Measurements from ENCODE around the gene LRMDA. TPM values are rescaled to one million over a fixed set of nuclear protein-coding genes. Genes with fewer than 3 reads are reported as not detected.

LRMDA gene
- total RNA-seq, 1 donor from 2014 or later: 6.3 TPM

DNA sequence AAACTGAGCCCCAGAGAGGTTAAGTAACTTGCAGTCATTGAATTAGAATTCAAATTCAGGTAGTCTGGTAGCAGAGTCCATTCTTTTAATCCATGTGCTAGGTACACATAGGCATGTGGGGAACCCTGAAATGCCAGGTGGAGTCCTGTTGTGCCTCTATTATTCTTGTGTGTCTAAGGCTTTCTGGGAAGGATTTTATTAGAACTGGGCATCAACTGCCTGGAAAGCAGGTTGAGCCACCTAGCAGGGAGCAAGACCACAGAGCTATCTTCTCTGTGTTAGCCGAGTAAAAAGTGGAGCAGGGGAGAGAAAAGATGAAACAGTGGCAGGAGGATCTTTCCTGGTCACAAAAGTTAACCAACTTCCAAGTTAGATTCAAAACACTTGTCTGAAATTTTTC lies 494.6 kb downstream of the LRMDA start:
- DNase-seq: no peak

DNA sequence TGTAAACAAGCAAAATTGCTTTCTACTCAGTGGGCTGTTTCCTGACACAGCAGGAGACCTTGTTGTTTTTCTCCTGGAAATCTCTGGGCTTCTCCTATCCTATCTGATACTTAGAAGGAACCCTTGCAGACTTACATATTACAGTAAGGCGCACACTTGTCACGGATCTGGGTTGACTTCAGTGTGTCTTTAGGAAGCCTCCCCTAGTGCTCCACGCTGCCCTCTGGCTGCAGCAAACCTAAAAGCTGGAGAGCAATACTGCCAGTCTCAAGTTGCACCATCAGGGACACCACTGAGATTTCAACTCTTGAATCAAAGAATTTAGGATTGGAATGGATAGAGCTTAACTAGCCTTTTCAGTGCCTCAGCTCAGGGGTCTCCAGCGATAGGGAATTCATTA lies 495.3 kb downstream of the LRMDA start:
- peak; percentile 21 for DNase-seq

DNA sequence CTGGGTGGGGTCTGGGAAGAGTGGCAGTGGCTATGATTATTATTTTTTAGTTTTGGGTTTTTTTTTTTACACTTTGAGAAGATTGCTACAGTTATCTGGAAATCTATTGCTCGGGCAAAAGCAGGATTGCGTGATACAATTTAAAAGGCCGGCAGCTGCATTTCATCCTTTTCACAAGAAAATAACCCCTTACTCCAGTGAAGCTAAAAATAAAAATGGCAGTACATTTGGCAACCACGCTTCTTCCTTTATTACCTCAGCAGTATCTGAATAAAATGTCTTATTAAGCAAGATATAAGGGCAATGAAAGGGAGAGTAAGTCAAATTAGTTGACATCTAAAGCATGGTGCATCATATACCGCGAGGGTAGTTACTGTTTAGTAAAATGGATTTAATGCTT lies 496.8 kb downstream of the LRMDA start:
- DNase-seq: no peak

DNA sequence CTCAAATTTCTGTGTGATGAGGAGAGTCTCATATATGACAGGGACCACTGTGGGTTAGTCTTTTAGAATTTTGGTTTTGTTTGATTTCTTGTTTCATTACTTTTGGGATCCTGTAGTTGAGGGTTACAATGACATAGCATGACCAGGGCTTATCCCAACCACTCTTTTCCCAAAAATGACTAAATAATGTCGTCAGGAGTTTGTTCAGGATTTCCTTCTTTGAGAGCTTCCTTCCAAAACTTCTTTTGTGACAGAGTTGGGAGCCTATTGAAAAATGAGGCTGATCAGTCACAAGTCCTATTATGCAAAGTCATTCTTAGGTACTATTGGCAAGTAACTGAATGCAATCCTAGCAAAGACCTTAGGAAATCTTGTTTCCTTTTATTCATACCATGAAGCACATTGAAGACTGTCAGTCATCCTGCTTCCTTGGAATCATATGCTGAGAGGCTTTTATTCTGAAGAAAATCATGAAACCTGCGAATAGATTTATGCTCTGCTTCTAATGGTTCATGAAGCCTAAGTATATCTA lies 498.3 kb downstream of the LRMDA start:
- DNase-seq: no peak

DNA sequence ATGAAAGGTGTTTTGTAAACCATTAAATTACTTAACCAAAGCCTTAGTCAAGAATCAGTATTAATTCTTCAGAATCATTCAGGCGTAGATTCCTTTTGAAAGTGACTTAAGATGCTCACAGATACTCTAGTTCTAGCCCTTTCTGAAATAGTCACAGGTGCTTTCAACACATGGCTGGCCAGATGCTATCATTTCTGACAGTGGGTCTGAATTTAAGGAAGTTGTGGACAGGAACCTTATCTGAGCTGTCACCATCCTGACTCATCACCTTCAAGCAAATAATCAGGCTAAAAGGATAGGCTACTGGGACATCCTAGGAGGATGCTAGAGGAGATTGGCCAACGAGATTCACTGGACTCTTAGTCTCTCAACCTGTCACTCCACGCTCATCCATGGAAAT lies 501.5 kb downstream of the LRMDA start:
- no peak for DNase-seq

DNA sequence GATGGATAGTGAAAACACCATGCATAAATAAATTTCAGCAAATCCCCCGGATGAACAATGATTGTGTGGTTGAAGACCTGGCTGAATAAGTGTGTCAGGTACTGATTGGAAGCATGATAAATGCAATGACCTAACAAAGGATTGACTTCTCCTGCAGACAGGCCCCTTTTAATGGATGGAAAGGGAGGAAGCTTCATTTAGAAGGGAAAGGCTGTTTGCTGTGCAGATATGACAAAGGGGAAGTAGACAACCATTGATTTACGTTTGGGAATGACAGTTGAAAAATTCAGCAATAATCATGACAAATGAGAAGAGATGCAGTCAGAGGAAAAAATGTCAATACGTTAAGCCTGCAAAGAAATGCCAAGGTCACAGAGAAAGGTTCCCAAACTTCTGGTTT lies 503.8 kb downstream of the LRMDA start:
- DNase-seq: no peak

DNA sequence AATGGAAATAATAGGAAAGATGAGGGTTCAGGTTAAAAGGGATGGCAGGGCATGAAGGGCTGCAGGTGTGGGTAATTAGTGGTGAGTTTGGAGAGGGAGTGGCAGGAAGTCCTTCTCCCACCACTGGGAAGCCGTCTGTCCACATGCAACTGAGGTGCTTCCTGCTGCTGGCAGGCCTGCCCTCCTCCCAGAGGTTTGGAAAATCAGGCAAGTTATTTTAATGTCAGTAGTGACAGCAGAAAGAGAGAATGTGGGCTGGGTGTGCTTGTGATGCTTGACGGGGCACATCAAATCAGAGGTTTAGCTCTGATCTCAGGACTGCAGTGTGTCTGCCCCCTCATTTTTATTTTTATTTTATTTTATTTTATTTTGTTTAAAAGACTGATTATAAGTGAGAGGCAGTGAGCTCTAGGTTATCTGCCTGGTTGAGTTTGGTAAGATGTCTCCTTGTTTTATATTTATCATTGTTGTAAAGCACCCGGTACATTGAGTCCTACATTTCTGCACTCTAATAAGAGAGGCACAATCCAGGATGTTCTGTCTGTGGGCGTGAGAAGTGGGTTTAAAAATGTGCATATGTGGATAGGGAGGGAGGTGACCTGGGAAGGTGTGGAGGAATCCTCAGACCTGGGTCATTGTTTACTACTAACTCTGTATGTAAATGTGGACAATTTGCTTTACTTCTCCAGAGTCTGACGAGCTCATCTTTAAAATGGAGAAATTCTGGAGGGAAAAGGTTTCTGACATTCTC lies 504.4 kb downstream of the LRMDA start:
- DNase-seq: no peak

DNA sequence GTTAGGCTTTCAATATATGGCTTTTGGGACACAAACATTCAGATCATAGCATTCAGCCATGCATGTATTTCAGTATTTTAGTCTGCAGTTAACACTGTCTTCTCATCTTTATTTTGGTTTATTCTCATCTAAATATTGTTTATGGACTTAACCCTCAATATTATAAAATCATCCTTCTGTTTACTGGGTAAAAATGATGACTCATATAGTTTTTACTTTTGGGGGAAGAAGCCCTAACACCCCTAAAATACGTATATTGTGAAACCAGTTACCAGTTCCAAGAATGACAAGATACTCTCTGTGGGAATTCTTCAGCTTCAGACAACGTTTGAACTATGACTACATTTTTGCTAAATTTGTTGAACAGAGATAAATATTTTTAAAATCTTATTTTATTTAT lies 505.4 kb downstream of the LRMDA start:
- no peak for DNase-seq

DNA sequence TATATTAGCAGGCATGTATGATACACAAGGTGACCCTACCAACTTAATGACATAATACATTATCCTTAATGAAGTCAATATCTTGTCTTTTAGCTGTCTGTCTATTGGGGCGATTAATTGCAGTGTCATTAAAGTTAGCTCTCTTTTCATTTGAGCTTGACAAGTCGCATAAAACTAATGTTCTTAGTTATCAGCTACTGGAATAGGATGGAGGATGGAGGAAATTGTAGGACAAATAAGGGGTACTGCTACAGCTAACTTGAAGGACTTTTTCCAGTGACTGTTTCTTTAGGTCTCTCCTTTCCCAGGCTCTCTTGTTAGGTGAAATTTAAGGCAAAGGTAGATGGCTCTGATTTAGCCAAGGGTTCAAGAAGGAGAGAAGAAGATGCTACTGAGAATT lies 506.4 kb downstream of the LRMDA start:
- no peak for DNase-seq

DNA sequence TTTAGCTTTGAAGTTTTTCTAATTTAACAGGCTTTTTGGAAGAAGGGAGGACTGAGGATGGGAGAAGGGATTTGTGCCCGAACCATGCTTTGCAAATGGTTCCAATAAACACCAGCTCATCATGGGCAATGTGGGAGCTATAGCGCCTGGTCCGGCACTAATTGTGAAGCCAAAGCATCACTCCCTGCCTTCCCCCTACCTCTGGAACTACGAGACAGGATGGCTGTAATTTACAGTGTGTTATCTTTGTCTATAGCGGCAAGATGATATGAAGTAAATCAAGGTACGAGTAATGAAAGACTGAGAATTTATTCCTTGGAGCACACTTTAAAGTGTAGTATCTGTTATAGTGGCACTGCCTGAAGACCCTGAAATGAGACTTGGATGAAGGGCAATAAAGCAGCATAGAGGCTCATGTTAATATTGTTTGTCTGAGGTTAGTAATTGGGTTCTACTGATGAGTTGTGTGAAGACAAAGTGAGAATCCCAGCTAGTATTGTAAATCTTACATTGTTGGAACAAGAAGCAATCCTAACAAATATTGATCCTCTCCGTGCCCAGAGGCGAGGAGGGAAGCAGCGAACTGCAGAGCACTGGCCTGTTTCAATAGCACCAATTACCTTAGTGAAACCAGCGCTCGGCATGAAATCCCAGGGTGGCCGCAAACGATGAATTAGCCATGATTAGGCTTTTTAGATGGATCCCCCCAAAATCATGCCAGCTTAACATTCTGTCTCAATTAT lies 507.1 kb downstream of the LRMDA start:
- no peak for DNase-seq

DNA sequence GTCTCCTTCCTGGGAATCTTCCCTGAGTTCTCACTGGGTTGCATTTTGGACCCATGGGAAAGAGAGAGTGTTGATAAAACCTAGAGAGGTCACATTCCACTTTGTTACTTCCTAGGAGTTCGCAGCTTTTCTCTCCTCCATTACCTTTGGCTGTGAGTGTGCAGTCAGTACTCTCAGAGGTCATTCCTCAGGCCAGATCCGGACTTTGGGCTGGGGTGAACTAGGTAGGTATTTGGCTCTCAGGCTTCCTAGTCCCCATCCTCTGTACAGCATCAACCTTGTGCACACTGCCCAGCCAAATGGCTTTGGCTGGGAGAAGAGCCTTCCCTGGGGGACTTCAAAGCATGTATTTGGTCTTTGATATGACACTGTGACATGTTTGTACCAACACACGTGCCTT lies 508.1 kb downstream of the LRMDA start:
- DNase-seq: no peak

DNA sequence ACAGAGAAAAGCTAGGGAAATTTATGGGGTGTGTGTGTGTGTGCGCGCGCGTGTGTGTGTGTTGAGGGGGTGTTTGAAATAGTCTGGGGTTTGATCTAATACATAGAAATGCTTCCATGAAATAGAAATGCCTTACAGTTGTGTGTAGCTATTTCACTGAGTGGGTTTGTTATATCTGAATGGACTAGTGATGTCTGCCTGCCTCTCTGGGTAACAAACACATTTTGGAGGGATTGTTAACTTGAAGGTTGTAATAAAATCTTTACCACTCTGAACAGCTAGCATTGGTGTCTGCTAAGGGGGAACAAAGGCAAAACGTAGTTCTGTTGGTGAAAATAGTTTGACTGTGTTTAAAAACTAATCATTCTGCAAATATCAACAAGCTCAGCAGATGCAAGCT lies 509.3 kb downstream of the LRMDA start:
- DNase-seq: no peak

DNA sequence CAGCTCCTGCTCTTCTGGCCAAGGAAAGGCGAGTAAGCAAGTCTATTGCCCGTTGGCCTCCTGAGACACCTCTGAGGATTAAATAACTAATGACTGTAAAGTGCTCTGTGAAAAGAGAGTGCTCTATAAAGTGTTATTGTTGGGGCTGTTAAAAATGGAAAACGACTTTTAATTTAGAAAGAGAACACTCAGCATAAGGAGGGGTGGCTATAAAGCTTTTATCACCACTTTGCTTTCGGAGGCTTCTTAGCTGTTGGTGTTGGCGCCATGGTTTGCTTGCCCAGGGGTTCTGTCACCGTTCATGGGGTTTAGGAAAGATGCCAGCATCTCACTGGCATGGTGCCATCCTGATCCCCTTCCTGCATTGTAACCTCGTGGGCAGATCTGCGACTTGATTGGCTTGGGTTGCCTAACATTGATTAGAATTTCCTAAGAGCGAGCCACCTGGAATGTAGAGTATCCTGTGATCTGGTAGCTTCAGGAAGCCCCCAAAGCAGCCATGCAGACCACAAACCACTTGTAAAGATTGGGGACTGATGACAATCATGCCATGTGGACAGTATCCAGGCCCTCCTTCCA lies 509.9 kb downstream of the LRMDA start:
- DNase-seq: no peak

DNA sequence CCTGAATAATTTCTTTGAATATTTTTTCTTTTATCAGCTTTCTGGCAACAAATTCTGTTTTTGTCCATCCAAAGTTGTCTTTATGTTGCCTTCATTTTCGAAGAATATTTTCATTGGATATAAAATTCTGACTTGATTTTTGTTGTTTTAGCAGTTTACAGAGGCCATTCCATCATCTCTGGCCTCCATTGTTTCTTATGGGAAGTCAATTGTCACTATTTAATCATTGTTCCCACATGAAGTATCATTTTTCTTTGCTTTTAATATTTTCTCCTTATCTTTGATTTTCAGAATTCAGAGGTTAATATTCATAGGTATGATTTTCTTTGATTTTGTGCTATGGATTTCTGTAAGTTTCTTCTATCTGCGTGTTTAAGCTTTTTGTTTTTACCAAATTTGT lies 512.6 kb downstream of the LRMDA start:
- DNase-seq: no peak

DNA sequence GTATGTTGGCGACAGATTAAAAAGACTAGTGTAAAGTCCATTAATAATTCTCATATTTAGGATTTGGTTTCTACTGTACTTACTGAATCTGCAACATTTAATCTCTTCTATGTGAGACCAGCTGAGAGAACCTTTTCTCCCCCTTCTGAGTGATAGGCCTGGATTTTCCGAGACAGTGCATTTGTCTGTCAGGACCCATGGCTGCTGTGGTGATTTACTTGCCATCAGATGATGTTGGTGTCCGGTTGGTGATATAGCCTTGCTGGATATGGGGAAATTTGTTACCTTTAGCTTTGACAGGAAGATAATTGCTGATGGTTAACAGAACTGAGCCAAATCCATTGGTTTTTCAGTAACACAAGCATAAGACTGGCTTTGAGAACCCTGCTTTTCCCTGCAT lies 517.2 kb downstream of the LRMDA start:
- DNase-seq: no peak

DNA sequence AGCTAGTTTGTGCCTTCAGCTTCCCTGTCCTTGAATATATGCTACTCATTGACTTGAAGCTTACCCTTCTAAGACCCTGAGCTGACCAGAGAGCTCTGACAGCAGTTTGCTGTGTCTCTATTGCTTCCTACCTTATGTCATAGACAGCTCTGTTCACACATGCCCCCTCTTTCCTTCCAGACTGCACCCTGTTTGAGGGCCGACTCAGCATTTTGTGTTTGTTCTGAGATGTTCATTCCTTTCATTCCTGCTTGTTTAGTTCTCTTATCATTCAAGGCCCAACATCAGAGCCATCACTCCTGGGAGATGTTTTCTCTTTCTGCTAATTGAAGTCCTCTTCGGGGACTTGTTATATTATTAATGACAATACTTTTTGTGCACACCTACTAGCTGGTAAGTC lies 518.9 kb downstream of the LRMDA start:
- DNase-seq: no peak

DNA sequence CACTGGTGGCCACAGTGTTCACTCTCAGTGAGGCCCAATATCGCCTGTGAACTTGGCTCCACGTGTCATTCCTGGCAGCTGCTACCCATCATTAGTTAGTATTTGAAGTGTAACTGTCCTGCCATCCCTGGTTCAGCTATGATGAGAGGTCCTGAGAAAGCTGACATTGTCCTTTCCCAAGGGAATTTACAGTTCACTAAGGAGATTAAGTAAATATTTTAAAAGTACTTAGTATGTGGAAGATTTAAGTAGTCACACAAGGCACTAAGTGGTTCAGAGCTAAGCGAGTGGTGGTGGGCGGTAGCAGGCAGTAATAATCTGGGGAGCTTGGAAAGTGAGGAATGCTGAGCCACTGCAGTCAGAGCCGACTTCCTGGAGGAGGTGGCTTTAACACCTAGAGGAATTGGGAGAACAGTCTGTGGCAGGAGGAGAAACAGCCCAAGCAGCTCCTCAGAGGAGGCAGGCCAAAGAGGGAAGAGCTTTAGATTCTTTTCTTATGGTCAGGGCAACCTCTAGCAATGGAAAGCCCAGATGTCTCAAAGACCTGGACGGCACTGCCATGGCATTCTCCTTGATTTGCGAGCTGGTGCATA lies 519.7 kb downstream of the LRMDA start:
- no peak for DNase-seq

DNA sequence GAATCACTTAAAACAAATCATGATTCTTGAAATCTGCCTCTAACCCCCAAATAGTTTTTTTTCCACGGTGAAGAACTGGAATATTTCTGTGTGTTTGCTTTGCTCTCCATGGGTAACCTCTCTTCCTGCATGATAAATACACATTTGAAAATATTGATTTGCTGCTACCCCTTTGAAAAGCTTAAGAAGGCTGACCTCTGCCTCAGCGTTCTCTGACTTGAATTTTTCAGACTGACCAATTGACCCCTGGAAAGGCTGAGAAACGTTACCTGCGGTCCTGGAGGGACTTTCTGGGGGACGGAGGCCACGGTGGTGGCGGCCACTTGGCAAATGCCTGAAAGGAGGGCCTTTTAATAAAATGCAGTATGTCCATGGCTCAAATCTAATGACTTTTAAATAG lies 520.2 kb downstream of the LRMDA start:
- DNase-seq: no peak

DNA sequence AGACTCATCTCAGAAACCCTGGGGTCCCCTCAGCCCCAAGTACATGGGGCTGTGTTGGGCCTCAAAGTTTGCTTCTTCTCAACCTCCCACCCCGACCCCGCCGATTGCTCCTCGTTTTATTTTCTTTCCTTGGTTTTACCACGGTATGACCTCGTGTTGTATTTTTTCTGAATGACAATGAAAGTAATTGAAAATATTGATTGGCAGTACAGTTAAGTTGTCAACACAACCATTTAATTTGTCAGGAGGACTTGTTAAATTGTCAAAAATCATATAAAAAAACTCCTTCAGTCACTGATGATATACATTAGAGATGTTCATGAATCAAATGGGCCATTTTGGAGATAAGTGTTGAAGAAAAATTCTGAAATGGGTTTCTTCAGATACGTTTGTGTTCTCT lies 520.7 kb downstream of the LRMDA start:
- no peak for DNase-seq

DNA sequence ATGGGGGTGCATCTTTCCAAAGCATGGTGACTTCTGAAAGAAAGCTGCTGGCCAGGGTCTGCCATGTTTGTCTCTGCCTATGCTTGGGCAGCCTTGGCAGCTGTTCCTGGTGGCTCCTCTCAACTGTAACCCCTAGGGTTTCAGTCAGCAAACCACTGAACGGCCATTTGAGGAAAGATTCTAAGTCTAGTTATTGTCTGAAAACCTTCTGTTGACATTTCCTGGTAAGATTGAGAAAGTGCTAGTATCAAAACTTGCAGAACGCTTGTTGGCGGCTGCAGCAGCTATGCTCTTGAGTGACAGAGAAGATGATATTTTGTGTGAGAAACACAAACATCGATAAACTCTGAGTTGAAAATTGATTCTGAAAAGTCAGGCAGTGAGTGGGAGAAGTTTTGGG lies 523.1 kb downstream of the LRMDA start:
- DNase-seq: no peak

DNA sequence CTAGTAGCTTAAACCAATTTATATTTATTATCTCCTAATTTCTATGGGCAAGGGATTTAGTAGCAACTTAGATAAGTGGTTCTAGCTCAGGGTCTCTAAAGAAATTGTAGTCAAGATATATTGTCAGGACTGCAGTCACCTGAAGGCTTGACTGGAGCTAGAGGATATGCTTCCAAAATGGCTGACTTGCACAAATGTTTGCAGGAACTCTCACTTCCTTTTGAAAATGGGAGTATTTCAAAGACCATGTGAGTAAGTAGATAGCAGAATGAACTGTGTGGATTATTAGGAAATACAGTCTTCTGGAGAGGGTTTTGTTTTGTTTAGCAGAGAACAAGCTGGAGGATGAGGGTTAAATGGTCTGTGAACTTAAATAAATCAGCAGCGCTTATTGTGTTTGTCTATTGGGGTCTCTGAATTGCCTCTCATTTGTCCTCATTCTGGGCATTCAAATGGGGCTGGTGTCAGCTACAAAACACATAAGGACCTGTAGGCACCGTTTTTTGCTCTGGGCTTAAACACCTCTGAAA lies 524.6 kb downstream of the LRMDA start:
- DNase-seq: no peak

DNA sequence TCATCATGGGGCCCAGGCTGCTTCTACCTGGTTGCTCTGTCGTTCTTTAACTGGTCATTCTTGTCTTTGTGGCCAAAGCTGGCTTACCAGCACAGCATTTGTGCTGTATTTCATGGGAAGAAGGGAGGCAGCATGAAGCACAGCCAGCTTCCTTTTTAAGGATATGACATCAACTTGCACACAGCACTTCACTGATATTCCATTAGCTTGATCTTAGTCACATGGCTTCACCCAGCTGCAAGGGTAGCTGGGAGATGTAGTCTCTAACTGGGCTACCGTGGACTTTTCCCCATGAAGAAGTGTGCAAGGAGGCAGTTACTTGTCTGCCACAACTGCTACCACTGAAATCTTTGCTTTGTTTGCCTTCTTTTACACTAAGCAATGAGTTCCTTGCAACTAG lies 525.2 kb downstream of the LRMDA start:
- no peak for DNase-seq
